Caco-2 (cell line): Measurements from ENCODE around the gene VAV2. TPM values are rescaled to one million over a fixed set of nuclear protein-coding genes. Genes with fewer than 3 reads are reported as not detected.

Source experiments
- BruUV-seq: library from RNA; stranded (reverse); fragments of 400-500 nt; replicated peaks from 2 replicates; lab custom pipeline; 2021; lab: Mats Ljungman, UMichigan
- CTCF ChIA-PET: fragments of 300-600 bp; sonication (Branson Sonifier 250); formaldehyde crosslinking; loops from one replicate; lab custom pipeline; 2022; ENCODE audit warnings: antibody characterized with exemption; lab: Charles Lee
- POLR2A ChIA-PET: fragments of 300-600 bp; sonication (Branson Sonifier 250); formaldehyde crosslinking; loops from one replicate; lab custom pipeline; 2022; ENCODE audit warnings: antibody characterized with exemption; lab: Charles Lee
- DNase-seq, 2 experiments: peaks; one replicate each; pipeline versions ENCODE4 v3.0.0 to v3.0.0-alpha.2; 2020 to 2022
- H3K27me3 ChIP-seq: replicated peaks from 2 replicates; pipeline ENCODE4 v1.6.0; 2011; ENCODE audit warnings: low read length; ENCODE audit not compliant: control insufficient read depth, insufficient read depth
- H3K36me3 ChIP-seq: 2 replicates; pipeline ENCODE4 v1.5.1; 2011; ENCODE audit warnings: low read length; ENCODE audit not compliant: control insufficient read depth, insufficient read depth
- H3K4me1 ChIP-seq: fragments of 250-450 bp; sonication (Bioruptor Pico); 2 replicates; pipeline ENCODE4 v1.5.1; 2020; ENCODE audit warnings: mild to moderate bottlenecking
- H3K4me3 ChIP-seq: 2 replicates; pipeline ENCODE4 v1.5.1; 2011; ENCODE audit warnings: low read depth, mild to moderate bottlenecking, control low read depth, low read length
- H3K9me3 ChIP-seq: fragments of 250-450 bp; sonication (Bioruptor Pico); 2 replicates; pipeline ENCODE4 v1.5.1; 2020; ENCODE audit warnings: mild to moderate bottlenecking, moderate library complexity
- H3K27ac Mint-ChIP-seq: one replicate; pipeline ENCODE4 v1.8.0; 2022; ENCODE audit warnings: mixed read lengths; ENCODE audit not compliant: unreplicated experiment
- H3K27me3 Mint-ChIP-seq: one replicate; pipeline ENCODE4 v1.8.0; 2022; ENCODE audit warnings: mixed read lengths; ENCODE audit not compliant: insufficient read depth, unreplicated experiment
- H3K36me3 Mint-ChIP-seq: one replicate; pipeline ENCODE4 v1.8.0; 2022; ENCODE audit warnings: mild to moderate bottlenecking, mixed read lengths; ENCODE audit not compliant: insufficient read depth, unreplicated experiment
- H3K4me1 Mint-ChIP-seq: one replicate; pipeline ENCODE4 v1.8.0; 2022; ENCODE audit warnings: low read depth, mixed read lengths; ENCODE audit not compliant: unreplicated experiment
- H3K4me3 Mint-ChIP-seq: one replicate; pipeline ENCODE4 v1.8.0; 2022; ENCODE audit warnings: mild to moderate bottlenecking, moderate library complexity, mixed read lengths; ENCODE audit not compliant: unreplicated experiment
- H3K9me3 Mint-ChIP-seq: one replicate; pipeline ENCODE4 v1.8.0; 2022; ENCODE audit warnings: mixed read lengths; ENCODE audit not compliant: unreplicated experiment
- CTCF ChIP-seq, 2 experiments: fragments of 200-600 bp in 1 of 2; IDR thresholded peaks; 1 replicate in 1 of 2; 2 replicates in 1 of 2; pipeline versions ENCODE4 v1.5.1 to v1.8.0; 2011 to 2022; ENCODE audit warnings: antibody characterized with exemption in 1 of 2, control low read depth in 1 of 2, inconsistent platforms in 1 of 2, low read depth in 1 of 2, low read length in 1 of 2, mild to moderate bottlenecking in 1 of 2, moderate library complexity in 1 of 2; ENCODE audit not compliant: insufficient read depth in 1 of 2, severe bottlenecking in 1 of 2, unreplicated experiment in 1 of 2
- intact Hi-C: fragments of 100-400 bp; cut with micrococcal nuclease; formaldehyde crosslinking; loops from one replicate; pipeline ENCODE4 v1.10.0; 2022; ENCODE audit not compliant: unreplicated experiment
- total RNA-seq: library from RNA; stranded (reverse); gene quantifications from 2 replicates; pipeline ENCODE4 v1.2.3, GENCODE V29; 2022

VAV2 gene
- total RNA-seq, 1 experiment from 2014 or later = 55.3 TPM

GRCh38 chr9:133880136-133880535 is 112.0 kb downstream of the VAV2 start:
- ChIA-PET POLR2A (no interaction called here), CTCF (no interaction called here)
- peaks cover 6% of the 10 kb centered on the region for H3K36me3 ChIP-seq
- no peak for DNase-seq
- no peaks in the 10 kb centered on the region for H3K9me3 Mint-ChIP-seq
- H3K36me3 Mint-ChIP-seq = peaks cover 19% of the 10 kb centered on the region
- intact Hi-C loops = no loop called here
- BruUV-seq = no TSS peak
- H3K9me3 ChIP-seq = no peaks in the 10 kb centered on the region
- peak overlapping the region; percentile 77 for H3K27ac Mint-ChIP-seq
- H3K27me3 Mint-ChIP-seq = no peaks in the 10 kb centered on the region
- H3K27me3 ChIP-seq = no peaks in the 10 kb centered on the region
- no peak overlapping the region for H3K4me3 Mint-ChIP-seq
- no peak for TF ChIP-seq CTCF (IDR thresholded peaks at IDR 0.05; ENCODE audit: insufficient read depth in 1 of 2, low read depth in 1 of 2, low read length in 1 of 2, severe bottlenecking in 1 of 2, unreplicated experiment in 1 of 2)
- H3K4me1 Mint-ChIP-seq = peaks cover 28% of the 10 kb centered on the region
- H3K4me3 ChIP-seq = no peak overlapping the region
- peaks cover 39% of the 10 kb centered on the region for H3K4me1 ChIP-seq

GRCh38 chr9:133879615-133880014 is 112.5 kb downstream of the VAV2 start:
- DNase-seq = no peak
- intact Hi-C loops = no loop called here
- Histone ChIP-seq H3K4me3 (no peak overlapping the region), H3K4me1 (peaks cover 44% of the 10 kb centered on the region), H3K36me3 (peaks cover 6% of the 10 kb centered on the region), H3K9me3 (no peaks in the 10 kb centered on the region), H3K27me3 (no peaks in the 10 kb centered on the region)
- TF ChIP-seq CTCF (IDR thresholded peaks at IDR 0.05; ENCODE audit: insufficient read depth in 1 of 2, low read depth in 1 of 2, low read length in 1 of 2, severe bottlenecking in 1 of 2, unreplicated experiment in 1 of 2) = no peak
- Mint-ChIP-seq H3K27me3 (no peaks in the 10 kb centered on the region), H3K9me3 (no peaks in the 10 kb centered on the region), H3K4me3 (no peak overlapping the region), H3K4me1 (peaks cover 31% of the 10 kb centered on the region), H3K27ac (no peak overlapping the region), H3K36me3 (peaks cover 21% of the 10 kb centered on the region)
- BruUV-seq = no TSS peak
- CTCF ChIA-PET = no interaction called here
- POLR2A ChIA-PET = no interaction called here

GRCh38 chr9:133878402-133878801 is 113.7 kb downstream of the VAV2 start:
- H3K36me3 Mint-ChIP-seq = peaks cover 31% of the 10 kb centered on the region
- POLR2A ChIA-PET = no interaction called here
- H3K4me1 ChIP-seq = peaks cover 54% of the 10 kb centered on the region
- no peak overlapping the region for H3K4me3 Mint-ChIP-seq
- no peak overlapping the region for H3K27ac Mint-ChIP-seq
- TF ChIP-seq CTCF (IDR thresholded peaks at IDR 0.05; ENCODE audit: insufficient read depth in 1 of 2, low read depth in 1 of 2, low read length in 1 of 2, severe bottlenecking in 1 of 2, unreplicated experiment in 1 of 2) = no peak
- no TSS peak for BruUV-seq
- no peak overlapping the region for H3K4me3 ChIP-seq
- intact Hi-C loops = no loop called here
- DNase-seq = no peak
- H3K4me1 Mint-ChIP-seq = peaks cover 42% of the 10 kb centered on the region
- no peaks in the 10 kb centered on the region for H3K9me3 Mint-ChIP-seq
- CTCF ChIA-PET = no interaction called here
- no peaks in the 10 kb centered on the region for H3K27me3 Mint-ChIP-seq
- no peaks in the 10 kb centered on the region for H3K27me3 ChIP-seq
- H3K9me3 ChIP-seq = no peaks in the 10 kb centered on the region
- peaks cover 6% of the 10 kb centered on the region for H3K36me3 ChIP-seq
